Epithelial cell of umbilical artery (primary cell): Measurements from ENCODE around the gene DLX6. TPM values are rescaled to one million over a fixed set of nuclear protein-coding genes. Genes with fewer than 3 reads are reported as not detected.

Experiments
- total RNA-seq: library from RNA; depleted of rRNA; stranded (reverse); fragments of >200 nt; gene quantifications from 2 replicates; pipeline ENCODE4 v1.2.3, GENCODE V29; 2014

Gene DLX6
- not detected in 2 replicates for total RNA-seq

GRCh38 chr7:97005183-97006054 lies at the start of gene DLX6:
TSS of gene DLX6 (plus strand) at chr7:97005553. CDS start at chr7:97005978, 425 bp downstream.

GRCh38 chr7:97024209-97025129 lies 19.1 kb downstream of the DLX6 start, which contains the start of gene DLX5:
TSS of gene DLX5 (minus strand) at chr7:97024831. CDS start at chr7:97024623, 208 bp downstream.

Other genes with a start within 250 kb of the DLX6 start
- gene DLX5, start 19.3 kb downstream of the DLX6 start, total RNA-seq: not detected in 2 replicates
- gene SDHAF3, start 112.1 kb downstream of the DLX6 start, total RNA-seq: 10.1 and 18.1 TPM in 2 replicates